Esophagus muscularis mucosa (tissue), 4 donors: ENCODE data around the gene CDC42EP2. TPM values are rescaled to one million over a fixed set of nuclear protein-coding genes. Genes with fewer than 3 reads are reported as not detected.

Experiments used
- DNase-seq: peaks from one replicate; pipeline ENCODE4 v3.0.0-alpha.2; 2017; ENCODE audit errors: extremely low spot score
- H3K27ac ChIP-seq, 4 donors: fragments of 200-600 bp; sonication (generic); replicated peaks in 1 of 4; 1 replicate in 3 of 4; 2 replicates in 1 of 4; pipeline ENCODE4 v1.5.1; 2016 to 2019; ENCODE audit warnings: mild to moderate bottlenecking in 1 of 4
- H3K27me3 ChIP-seq, 4 donors: fragments of 200-600 bp; sonication (generic); one replicate each; pipeline versions ENCODE4 v1.5.1 to v1.6.0; 2016 to 2019
- H3K36me3 ChIP-seq, 4 donors: fragments of 200-600 bp; sonication (generic); one replicate each; pipeline ENCODE4 v1.5.1; 2016 to 2019
- H3K4me1 ChIP-seq, 4 donors: fragments of 200-600 bp; sonication (generic); one replicate each; pipeline ENCODE4 v1.5.1; 2016 to 2019
- H3K4me3 ChIP-seq, 4 donors: fragments of 200-600 bp; sonication (generic); 1 replicate in 2 of 4; 2 replicates in 2 of 4; pipeline ENCODE4 v1.5.1; 2016 to 2019; ENCODE audit warnings: mild to moderate bottlenecking in 4 of 4, moderate library complexity in 1 of 4
- H3K9me3 ChIP-seq, 4 donors: fragments of 200-600 bp; sonication (generic); 1 replicate in 3 of 4; 2 replicates in 1 of 4; pipeline ENCODE4 v1.5.1; 2016 to 2019
- EP300 ChIP-seq: sonication (generic); formaldehyde crosslinking; IDR thresholded peaks from one replicate; pipeline ENCODE4 v1.6.1; 2017; ENCODE audit warnings: antibody characterized with exemption
- POLR2A ChIP-seq: fragments of 450-650 bp; IDR thresholded peaks from one replicate; pipeline ENCODE4 v1.6.1; 2017; ENCODE audit warnings: antibody characterized with exemption, moderate library complexity, mild to moderate bottlenecking, low read depth
- POLR2AphosphoS5 ChIP-seq, 2 donors: sonication (generic); formaldehyde crosslinking; IDR thresholded peaks; one replicate each; pipeline ENCODE4 v1.6.1; 2017; ENCODE audit warnings: antibody characterized with exemption in 2 of 2
- WGBS: methylation state at CpG from one replicate; pipeline ENCODE4 v1.1.5; 2018; 5-methylcytosine and 5-hydroxymethylcytosine counted together
- intact Hi-C: fragments of 100-400 bp; cut with DNase I; formaldehyde crosslinking; loops from one replicate; pipeline ENCODE4 v1.15.1; 2023
- total RNA-seq, 4 donors: library from RNA; depleted of rRNA; stranded (reverse); fragments of >200 nt; gene quantifications; one replicate each; pipeline versions ENCODE4 v1.1.0 to v1.2.1, GENCODE V29; 2016
- TF ChIP-seq, protein P1 (sequence below), 3 experiments: fragments of 200-600 bp in 2 of 3; fragments of 450-650 bp in 1 of 3; sonication (generic) in 2 of 3; IDR thresholded peaks; one replicate each; pipeline ENCODE4 v1.5.1; 2017 to 2019; ENCODE audit warnings: antibody characterized with exemption in 3 of 3, mild to moderate bottlenecking in 2 of 3, moderate library complexity in 1 of 3

Gene CDC42EP2
- total RNA-seq, 4 donors from 2014 or later = 39.9 to 90.1 (median 54.4) TPM

GRCh38 chr11:65315204-65315865, 669 bp downstream of the CDC42EP2 start:
- Histone ChIP-seq H3K9me3 (no peaks in the 10 kb centered on the region), H3K36me3 (peaks cover under 1 to 13% (median 10%) of the 10 kb centered on the region in 4 donors), H3K4me1 (peaks cover 44 to 88% (median 86%) of the 10 kb centered on the region in 4 donors), H3K27me3 (no peaks in the 10 kb centered on the region), H3K4me3 (peak overlapping the region; percentile 87 to 100 (median 88)), H3K27ac (peak overlapping the region; percentile 95 to 97 (median 96))
- intact Hi-C loops = loop anchor here (2.0 kb wide), 1 partner anchor 25 kb away; no protein-coding TSS in a partner anchor
- TF ChIP-seq POLR2A (no peak), EP300 (no peak), POLR2AphosphoS5 (IDR thresholded peaks at IDR 0.05) (peak in 1 of 2 donors; percentile 33)
- TF ChIP-seq, protein P1, sequence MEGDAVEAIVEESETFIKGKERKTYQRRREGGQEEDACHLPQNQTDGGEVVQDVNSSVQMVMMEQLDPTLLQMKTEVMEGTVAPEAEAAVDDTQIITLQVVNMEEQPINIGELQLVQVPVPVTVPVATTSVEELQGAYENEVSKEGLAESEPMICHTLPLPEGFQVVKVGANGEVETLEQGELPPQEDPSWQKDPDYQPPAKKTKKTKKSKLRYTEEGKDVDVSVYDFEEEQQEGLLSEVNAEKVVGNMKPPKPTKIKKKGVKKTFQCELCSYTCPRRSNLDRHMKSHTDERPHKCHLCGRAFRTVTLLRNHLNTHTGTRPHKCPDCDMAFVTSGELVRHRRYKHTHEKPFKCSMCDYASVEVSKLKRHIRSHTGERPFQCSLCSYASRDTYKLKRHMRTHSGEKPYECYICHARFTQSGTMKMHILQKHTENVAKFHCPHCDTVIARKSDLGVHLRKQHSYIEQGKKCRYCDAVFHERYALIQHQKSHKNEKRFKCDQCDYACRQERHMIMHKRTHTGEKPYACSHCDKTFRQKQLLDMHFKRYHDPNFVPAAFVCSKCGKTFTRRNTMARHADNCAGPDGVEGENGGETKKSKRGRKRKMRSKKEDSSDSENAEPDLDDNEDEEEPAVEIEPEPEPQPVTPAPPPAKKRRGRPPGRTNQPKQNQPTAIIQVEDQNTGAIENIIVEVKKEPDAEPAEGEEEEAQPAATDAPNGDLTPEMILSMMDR (IDR thresholded peaks at IDR 0.05) = peak; percentile 94 to 98 (median 98)
- WGBS = 2% methylated on average over 35 of the region's 59 CpGs
- DNase-seq = peak; percentile 95

GRCh38 chr11:65315866-65316226, 1.2 kb downstream of the CDC42EP2 start:
- H3K4me1 ChIP-seq = peaks cover 41 to 88% (median 86%) of the 10 kb centered on the region in 4 donors
- no peaks in the 10 kb centered on the region for H3K27me3 ChIP-seq
- H3K9me3 ChIP-seq = no peaks in the 10 kb centered on the region
- TF ChIP-seq, protein P1 (IDR thresholded peaks at IDR 0.05) = peak; percentile 0 to 10 (median 5)
- TF ChIP-seq POLR2A (no peak), POLR2AphosphoS5 (IDR thresholded peaks at IDR 0.05) (no peak)
- DNase-seq = no peak
- H3K27ac ChIP-seq = peak overlapping the region; percentile 95 to 97 (median 96)
- WGBS = 15% methylated on average over 7 of the region's 8 CpGs
- intact Hi-C loops = loop anchor here (1.0 to 2.0 kb wide), 2 partner anchors 25 to 41 kb away; no protein-coding TSS in a partner anchor
- peaks cover 6 to 18% (median 15%) of the 10 kb centered on the region in 4 donors for H3K36me3 ChIP-seq
- peak overlapping the region; percentile 87 to 100 (median 88) for H3K4me3 ChIP-seq

DNA sequence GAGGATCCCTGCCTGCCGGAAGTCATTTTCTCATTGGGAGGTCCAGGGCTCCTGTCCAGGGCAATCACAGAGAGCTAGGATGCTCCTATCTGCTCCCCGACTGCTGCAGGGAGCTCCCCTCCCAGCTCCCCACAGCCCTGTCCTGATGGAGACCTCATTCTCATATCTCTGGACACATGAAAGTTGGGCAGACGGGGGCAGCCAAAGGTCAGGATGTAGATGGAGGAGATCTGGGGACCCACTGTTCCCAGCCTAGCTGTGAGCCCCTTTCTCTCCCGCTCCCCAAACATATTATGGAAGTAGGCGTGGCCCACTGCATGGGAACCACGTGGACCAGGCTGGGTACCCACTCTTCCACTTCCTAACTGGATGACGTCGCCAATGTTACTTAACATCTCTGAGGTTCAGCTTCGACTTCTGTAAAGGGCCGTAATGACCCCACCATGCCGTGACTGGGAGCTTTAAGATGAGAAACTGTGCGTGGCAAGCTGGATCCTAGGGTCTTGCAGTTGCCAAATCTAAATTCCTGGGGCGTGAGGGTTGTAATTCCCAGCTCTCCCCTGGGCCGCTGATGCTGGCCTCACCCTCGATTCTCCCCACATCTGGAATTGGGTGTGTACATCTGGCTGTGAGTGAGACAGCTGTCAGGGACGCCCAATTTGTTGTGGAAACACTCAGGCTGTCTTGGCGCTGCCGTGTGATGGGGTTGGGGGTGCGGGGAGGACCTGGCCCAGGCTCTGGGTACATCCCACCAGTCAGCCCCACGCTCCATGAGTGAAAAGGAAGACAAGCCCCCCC, 1.8 kb downstream of the CDC42EP2 start:
- intact Hi-C loops = loop anchor here (1.0 kb wide), 1 partner anchor 41 kb away; no protein-coding TSS in a partner anchor
- Histone ChIP-seq H3K4me1 (peaks cover 41 to 88% (median 86%) of the 10 kb centered on the region in 4 donors), H3K27me3 (no peaks in the 10 kb centered on the region), H3K9me3 (no peaks in the 10 kb centered on the region), H3K36me3 (peaks cover 11 to 24% (median 21%) of the 10 kb centered on the region in 4 donors), H3K27ac (peak overlapping the region; percentile 95 to 97 (median 96)), H3K4me3 (peak overlapping the region; percentile 87 to 100 (median 88))
- no peak for DNase-seq
- WGBS = 38% methylated on average over 19 of the region's 20 CpGs
- TF ChIP-seq, protein P1 (IDR thresholded peaks at IDR 0.05) = no peak
- peak; percentile 35 to 61 for TF ChIP-seq POLR2AphosphoS5 (IDR thresholded peaks at IDR 0.05)

DNA sequence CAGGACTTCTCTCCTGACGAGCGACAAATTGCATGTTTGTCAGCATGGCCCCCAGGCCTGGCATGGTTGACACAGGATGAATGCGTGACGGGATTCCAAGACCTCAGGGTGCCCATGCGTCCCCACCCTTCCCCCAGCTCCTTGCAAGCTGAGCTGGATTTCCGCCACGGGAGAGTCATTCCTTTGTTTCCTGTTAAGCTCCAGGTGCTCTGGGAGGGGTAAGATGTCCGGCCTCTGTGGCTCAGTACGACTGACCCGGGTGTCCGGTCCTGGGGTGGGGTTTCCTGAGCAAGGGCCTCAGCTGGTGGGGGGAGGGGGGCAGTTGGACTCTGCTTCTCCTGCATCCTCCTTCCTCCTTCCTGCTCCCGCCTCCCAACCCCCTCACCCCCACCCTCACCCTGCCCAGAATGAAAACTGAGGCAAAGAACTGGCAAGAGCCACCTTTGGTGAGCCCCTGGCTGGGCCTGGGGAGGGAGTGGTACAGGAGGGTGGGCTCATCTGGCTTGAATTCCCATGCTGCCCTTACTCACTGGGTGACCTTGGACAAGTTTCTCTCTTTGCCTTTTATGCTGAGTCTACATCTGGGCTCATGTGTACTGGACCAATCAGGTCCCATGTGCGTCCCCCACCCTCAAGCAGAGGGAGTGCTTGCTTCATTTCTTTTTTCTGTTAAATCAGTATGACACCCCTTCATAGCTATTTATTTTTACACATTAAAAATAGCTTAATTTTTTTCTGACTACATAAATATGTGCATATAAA, 2.5 kb downstream of the CDC42EP2 start:
- Histone ChIP-seq H3K36me3 (peaks cover 19 to 31% (median 29%) of the 10 kb centered on the region in 4 donors), H3K4me1 (peaks cover 49 to 88% (median 86%) of the 10 kb centered on the region in 4 donors), H3K9me3 (no peaks in the 10 kb centered on the region), H3K27me3 (no peaks in the 10 kb centered on the region), H3K27ac (peak overlapping the region; percentile 95 to 97 (median 96)), H3K4me3 (peak overlapping the region; percentile 87 to 100 (median 88))
- 50% methylated on average over 11 of the region's 13 CpGs for WGBS
- intact Hi-C loops = no loop called here
- DNase-seq = peak; percentile 95
- TF ChIP-seq POLR2A = no peak
- TF ChIP-seq EP300 = peak; percentile 11
- TF ChIP-seq POLR2AphosphoS5 (IDR thresholded peaks at IDR 0.05) = peak; percentile 6 to 18
